ENCODE data around the gene ANKRD11.

The ANKRD11 gene

DNA sequence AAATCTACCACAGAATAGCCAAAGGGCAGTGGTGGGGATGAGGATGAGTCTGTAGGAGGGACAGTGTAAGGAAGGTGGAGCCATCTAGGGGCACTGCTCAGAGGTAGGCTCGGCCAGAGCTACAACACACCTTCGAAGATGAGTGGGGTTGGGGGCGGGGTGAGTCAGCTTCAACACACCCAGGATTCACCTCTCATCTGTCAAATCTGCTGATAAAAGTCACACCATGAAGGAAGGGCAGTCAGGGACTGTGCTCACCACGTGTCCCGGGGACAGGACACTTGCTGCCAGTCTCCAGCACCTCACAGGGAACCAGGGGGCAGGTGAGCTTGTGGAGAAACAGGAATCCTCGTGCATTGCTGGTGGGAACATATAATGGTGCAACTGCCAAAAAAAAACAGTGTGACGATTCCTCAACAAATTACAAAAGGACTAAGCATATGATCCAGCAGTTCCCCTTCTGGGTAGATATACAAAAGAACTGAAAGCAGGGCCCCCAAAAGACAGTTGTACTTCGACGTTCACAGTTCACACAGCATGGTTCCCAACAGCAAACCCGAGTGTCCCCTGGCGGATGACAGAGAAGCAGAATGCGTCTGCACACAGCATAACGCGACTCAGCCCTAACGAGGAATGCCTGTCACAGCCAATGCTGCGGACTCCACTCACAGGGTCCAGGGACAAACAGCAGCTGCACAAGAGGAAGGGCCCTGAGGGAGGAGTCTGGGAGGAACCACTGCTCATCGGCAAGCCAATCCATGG, 133.1 kb downstream of the ANKRD11 start:
- DNase-seq (ENCODE audit: low read depth): no peak
- H3K4me3 ChIP-seq (ENCODE audit: low read depth, low read length): no peak overlapping the region
- TF ChIP-seq, protein P1, sequence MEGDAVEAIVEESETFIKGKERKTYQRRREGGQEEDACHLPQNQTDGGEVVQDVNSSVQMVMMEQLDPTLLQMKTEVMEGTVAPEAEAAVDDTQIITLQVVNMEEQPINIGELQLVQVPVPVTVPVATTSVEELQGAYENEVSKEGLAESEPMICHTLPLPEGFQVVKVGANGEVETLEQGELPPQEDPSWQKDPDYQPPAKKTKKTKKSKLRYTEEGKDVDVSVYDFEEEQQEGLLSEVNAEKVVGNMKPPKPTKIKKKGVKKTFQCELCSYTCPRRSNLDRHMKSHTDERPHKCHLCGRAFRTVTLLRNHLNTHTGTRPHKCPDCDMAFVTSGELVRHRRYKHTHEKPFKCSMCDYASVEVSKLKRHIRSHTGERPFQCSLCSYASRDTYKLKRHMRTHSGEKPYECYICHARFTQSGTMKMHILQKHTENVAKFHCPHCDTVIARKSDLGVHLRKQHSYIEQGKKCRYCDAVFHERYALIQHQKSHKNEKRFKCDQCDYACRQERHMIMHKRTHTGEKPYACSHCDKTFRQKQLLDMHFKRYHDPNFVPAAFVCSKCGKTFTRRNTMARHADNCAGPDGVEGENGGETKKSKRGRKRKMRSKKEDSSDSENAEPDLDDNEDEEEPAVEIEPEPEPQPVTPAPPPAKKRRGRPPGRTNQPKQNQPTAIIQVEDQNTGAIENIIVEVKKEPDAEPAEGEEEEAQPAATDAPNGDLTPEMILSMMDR (IDR thresholded peaks at IDR 0.05; ENCODE audit: control insufficient read depth, extremely low read depth, insufficient read depth): peak; percentile 21; the same call in 1 of the 2 replicates

DNA sequence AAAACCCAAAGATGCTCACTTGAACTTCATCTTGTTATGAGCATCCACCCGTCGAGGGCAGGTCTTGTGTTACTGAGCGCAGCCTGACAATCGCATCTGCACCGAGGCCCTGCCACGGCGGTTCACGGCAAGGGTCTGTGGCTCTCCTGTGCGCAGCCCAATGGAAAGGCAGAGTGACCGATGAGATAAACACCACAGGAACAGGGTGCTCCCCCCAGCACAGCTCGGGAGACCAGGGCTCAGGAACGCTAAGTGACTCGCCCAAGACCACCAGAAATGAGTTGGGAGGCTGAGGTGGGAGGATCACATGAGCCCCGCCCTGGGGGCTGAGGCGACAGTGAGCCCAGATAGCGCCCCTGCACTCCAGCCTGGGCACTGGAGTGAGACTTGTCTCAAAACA, 134.7 kb downstream of the ANKRD11 start:
- DNase-seq (ENCODE audit: low read depth): no peak
- H3K4me3 ChIP-seq (ENCODE audit: low read depth, low read length): no peak overlapping the region
- TF ChIP-seq, protein P1 (IDR thresholded peaks at IDR 0.05; ENCODE audit: control insufficient read depth, extremely low read depth, insufficient read depth): no peak

DNA sequence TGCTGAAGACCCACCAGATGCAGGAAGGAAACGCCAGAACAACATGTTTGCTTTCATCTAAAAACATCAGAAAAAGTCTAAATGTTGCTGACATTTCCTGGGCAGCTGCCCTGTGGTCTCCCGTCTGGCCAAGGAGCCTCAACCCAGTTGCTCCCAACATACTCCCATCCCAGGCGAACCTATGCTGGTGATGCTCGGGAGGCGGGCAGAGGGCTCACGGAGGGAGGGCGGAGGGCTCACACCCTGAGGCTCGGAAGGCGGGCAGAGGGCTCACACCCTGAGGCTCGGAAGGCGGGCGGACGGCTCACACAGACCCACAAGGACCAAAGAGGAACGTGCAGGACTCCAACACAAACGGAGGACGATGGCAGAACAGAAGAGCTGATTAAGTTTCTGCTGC, 135.4 kb downstream of the ANKRD11 start:
- DNase-seq (ENCODE audit: low read depth): no peak
- TF ChIP-seq, protein P1 (IDR thresholded peaks at IDR 0.05; ENCODE audit: control insufficient read depth, extremely low read depth, insufficient read depth): no peak
- no peak overlapping the region for H3K4me3 ChIP-seq (ENCODE audit: low read depth, low read length)

DNA sequence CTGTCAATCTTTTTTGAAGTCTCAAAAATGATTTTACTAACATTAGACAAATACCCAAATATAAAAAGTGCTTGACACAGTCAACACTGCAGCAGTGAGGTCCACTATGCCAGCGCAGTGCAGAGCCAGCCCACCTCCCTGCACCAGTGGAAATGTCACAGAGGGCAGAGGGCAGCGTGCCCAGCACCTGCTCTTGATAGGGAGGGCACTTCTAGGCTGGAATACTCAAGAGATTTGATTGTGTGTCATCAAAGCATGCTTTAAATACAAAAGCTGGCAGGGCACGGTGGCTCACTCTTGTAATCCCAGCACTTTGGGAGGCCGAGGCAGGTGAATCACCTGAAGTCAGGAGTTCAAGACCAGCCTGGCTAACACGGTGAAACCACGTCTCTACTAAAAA, 136.0 kb downstream of the ANKRD11 start:
- DNase-seq (ENCODE audit: low read depth): no peak
- TF ChIP-seq, protein P1 (IDR thresholded peaks at IDR 0.05; ENCODE audit: control insufficient read depth, extremely low read depth, insufficient read depth): no peak
- no peak overlapping the region for H3K4me3 ChIP-seq (ENCODE audit: low read depth, low read length)

DNA sequence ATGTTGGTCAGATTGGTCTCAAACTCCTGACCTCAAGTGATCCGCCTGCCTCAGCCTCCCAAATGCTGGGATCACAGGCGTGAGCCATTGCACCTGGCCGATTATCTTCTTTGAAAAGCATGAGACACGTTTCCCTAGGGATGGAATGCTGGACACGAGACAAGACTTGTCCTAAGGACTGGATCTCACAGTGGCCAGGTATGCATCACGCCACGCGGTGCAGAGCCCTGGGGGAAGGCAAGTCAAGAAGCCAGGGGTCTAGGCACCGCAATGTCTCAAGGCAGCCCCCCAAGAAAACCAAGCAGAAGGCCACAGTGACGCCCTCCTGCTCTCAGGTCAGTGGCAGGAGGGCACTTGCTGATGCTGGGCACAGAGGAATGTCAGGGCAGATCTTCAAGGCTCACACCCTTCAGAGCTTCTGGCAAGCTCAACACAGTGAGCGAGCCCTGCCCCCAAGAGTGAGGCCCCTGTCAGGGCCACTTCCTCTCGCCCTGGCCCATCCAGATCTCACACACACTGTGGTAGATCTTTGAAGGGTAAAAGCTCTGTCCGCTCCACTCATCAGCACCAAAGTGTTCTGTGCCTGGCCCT, 138.2 kb downstream of the ANKRD11 start:
- no peak for DNase-seq (ENCODE audit: low read depth)
- no peak overlapping the region for H3K4me3 ChIP-seq (ENCODE audit: low read depth, low read length)
- TF ChIP-seq, protein P1 (IDR thresholded peaks at IDR 0.05; ENCODE audit: control insufficient read depth, extremely low read depth, insufficient read depth): no peak

DNA sequence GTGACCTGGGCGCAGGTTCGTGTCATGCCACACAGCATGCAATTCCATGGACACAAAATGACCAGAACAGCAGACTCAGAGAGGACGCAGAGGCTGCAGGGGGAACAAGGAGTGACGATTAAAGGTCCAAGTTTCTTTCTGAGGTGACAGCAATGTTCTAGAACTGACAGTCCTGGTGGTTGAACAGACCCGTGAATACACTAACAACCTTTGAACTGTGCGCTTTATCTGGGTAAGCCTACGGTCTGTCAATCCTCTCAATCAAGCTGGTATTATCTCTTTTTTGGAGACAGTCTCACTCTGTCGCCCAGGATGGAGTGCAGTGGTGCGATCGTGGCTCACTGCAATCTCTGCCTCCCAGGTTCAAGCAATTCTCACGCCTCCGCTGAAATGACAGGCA, 138.7 kb downstream of the ANKRD11 start:
- no peak overlapping the region for H3K4me3 ChIP-seq (ENCODE audit: low read depth, low read length)
- no peak for DNase-seq (ENCODE audit: low read depth)
- TF ChIP-seq, protein P1 (IDR thresholded peaks at IDR 0.05; ENCODE audit: control insufficient read depth, extremely low read depth, insufficient read depth): no peak

All from LNCaP clone FGC (cell line).